Fibroblast of peridontal ligament (primary cell): ENCODE results near the gene SREBF2.

Experiments
- DNase-seq: peaks from one replicate; pipeline ENCODE4 v3.0.0-alpha.2; 2010; ENCODE audit errors: extremely low read depth

Gene SREBF2

DNA sequence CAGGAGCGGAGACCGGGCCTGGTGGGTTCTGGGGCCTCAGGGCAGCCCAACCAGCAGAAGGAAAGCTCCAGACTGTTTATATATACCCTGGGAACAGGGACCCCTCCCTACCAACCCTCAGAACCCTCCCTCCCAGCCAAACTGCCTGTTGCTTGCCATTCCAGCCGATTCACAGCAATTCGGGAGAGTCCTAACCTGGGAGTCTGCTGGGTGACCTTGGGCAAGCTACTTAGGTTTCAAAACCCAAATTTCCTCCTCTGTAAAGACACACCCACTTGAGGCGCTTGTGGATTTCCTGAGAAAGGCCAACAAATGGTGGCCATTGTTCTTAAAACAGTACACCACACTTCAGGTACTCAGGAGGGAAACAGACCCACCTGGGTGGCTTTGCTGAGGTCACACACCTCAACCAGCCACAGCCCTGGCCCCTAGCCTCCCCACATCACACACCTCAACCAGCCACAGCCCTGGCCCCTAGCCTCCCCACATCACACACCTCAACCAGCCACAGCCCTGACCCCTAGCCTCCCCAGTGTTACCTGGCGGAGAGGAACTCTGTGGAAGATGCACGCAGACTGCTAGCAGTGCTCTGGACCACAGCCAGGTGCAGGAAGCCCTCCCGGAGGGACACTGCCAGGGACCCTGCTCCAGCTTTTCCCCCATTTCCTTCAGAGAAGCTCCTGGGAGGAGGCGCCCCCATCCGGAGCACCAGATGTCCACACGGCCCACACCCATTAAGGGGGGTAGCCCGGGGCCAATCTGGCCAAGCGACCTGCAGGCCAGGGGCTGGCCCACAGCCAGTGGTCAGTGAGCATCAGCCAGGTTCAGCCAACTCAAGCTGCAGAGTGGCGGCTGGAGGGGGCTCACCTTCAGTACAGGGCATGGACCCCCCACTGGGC lies 75.8 kb downstream of the SREBF2 start:
- DNase-seq: no peak

GRCh38 chr22:41909310-41910049 lies 76.6 kb downstream of the SREBF2 start:
- DNase-seq: no peak

GRCh38 chr22:41910050-41911000 lies 77.4 kb downstream of the SREBF2 start:
- DNase-seq: peak; percentile 11

DNA sequence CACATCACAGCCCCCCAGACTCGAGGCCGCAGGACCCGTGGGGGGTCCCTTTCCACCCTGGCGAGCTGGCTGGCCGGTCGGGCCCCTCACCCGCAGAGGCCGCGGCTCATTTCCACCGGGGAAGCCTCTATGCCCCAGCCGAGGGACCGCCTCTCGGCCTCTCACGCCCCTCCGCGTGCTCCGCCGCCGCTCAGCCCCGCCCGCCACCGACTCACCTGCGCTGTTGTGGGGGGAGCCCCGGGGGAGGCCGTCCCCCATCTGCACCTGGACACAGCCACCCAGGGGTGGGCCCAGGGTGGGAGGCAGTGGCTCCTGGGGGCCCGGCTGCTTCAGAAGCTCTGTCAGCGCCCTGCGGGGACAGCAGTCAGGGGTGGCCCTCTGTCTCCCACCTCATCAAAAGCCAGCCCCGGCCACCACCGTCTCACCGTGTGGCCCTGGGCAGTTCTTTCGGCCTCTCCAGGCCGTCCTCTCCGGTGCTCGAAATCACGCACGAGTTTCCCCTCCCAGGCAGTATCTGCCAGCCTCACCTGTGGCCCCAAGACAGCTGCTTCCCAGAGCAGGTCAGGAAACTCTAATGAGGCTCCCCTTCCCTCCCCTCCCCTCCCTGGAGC lies 78.2 kb downstream of the SREBF2 start:
- DNase-seq: no peak

GRCh38 chr22:41912338-41913039 lies 79.6 kb downstream of the SREBF2 start:
- no peak for DNase-seq

GRCh38 chr22:41913040-41913719 lies 80.3 kb downstream of the SREBF2 start:
- no peak for DNase-seq

- no peak for DNase-seq
Observed at GRCh38 chr22:41913842-41914534, 81.1 kb downstream of the SREBF2 start.

- no peak for DNase-seq
Observed at GRCh38 chr22:41914611-41915034, 81.7 kb downstream of the SREBF2 start.

- DNase-seq: no peak
Observed at GRCh38 chr22:41915035-41915785, 82.3 kb downstream of the SREBF2 start, which contains the start of gene SHISA8. TSS of gene SHISA8 (minus strand) at chr22:41915074. CDS start at chr22:41914667, 407 bp downstream.

- no peak for DNase-seq
Observed at GRCh38 chr22:41915786-41916493, 83.0 kb downstream of the SREBF2 start.

DNA sequence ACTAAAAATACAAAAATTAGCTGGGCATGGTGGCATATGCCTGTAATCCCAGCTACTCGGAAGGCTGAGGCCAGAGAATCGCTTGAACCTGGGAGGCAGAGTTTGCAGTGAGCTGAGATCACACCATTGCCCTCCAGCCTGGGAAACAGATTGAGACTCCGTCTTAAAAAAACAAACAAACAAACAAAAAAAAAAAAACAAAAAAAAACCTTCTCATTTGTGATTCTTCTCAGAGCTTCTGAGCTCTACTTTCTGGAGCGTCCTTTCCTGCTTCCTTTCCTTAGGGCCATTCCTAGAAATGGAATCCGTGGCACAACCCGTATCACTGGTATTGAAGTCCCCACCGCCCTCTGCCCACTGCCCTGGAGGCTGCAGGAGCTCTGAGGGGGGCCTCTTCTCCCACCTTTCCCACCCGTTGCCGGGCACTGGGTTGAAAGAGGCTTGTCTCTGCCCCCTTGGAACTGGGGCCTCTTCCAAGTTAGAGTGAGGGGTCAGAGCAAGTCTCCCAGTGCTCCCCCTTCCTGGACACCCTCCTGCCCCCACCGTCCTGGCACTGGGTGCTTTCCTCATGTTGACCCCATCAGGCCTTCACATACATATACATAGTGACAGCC lies 83.9 kb downstream of the SREBF2 start:
- DNase-seq: no peak

DNA sequence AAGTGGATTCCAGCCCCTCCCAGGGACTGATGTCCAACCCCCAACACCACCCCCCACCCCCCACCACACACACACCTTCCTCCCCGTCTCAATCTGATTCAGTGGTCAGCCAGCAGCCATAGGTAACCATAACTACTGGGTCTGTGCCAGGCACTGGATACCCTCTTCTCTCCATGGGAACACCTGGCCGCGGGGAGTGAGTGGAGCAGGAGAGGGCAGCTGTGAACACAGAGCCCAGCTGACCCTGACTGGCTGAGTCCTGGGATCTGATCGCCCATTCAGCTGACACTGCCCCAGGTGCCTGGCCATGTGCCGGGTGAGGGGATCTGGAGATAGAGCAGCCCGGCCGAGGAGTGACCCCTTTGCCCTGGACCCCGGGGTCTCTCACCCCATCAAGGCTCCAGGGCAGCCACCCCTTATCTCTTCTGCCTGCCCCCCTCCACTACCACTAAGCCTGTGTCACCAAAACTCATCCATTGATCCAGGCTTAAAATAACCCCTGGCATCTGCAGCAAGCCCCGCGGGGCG lies 84.5 kb downstream of the SREBF2 start:
- DNase-seq: no peak

- peak; percentile 16 for DNase-seq
Observed at GRCh38 chr22:41917903-41918791, 85.2 kb downstream of the SREBF2 start.

DNA sequence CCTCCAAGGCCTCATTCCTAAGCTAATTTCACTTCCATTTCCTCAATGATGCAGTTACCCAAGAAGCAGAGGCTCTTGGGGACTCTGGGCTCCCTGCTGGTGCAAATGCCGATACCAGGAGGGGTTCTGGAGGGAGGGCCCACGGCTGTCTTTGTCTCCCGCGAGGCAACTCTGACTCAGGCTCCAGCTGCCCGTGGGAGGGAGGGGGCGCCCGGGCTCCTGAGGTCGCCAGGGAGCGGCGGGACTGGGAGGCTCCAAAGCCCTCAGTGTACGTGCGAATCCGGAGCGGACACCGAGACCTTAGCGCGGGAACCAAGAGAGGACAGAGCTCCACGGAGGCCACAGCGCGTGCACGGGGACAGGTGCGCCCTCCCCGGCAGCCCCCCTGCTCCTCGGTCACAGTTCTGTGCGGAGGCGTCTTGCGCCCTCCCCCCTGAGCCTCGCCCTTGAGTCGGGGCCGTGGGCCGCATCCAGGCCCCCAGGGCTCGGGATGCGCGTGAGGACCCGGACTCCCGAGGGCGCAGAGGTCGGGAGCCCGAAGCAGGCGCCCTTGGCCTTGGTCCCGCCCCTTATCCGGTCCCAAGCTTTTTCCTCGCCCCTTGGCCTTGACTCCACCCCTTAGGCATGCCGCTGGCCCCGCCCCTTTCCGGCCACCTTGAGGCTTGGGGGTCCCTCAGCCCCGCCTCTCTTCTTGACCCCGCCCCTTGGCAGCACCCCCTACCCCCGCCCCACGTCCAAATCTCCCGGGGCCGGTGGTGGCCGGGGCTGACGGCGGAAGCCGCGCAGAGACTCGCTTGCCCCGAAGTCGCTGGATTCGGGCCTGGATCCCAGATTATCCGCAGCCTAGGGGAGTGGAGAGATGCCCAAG lies 86.7 kb downstream of the SREBF2 start:
- DNase-seq: peak; percentile 21

- DNase-seq: no peak
Observed at GRCh38 chr22:41920271-41920976, 87.5 kb downstream of the SREBF2 start.
